Mucosa of rectum (tissue), 2 donors: ENCODE measurements around the gene PATJ.

Experiments
- H3K27ac ChIP-seq, 2 donors: one replicate each; pipeline ENCODE4 v1.7.0; 2013; ENCODE audit warnings: inconsistent platforms in 2 of 2, low read depth in 2 of 2, low read length in 2 of 2
- H3K27me3 ChIP-seq, 2 donors: one replicate each; pipeline ENCODE4 v1.7.0; 2013; ENCODE audit warnings: low read length in 2 of 2; ENCODE audit not compliant: control insufficient read depth in 2 of 2, insufficient read depth in 2 of 2
- H3K36me3 ChIP-seq, 2 donors: one replicate each; pipeline ENCODE4 v1.7.0; 2013; ENCODE audit warnings: low read length in 2 of 2; ENCODE audit not compliant: control insufficient read depth in 2 of 2, insufficient read depth in 2 of 2
- H3K4me1 ChIP-seq, 2 donors: one replicate each; pipeline ENCODE4 v1.7.0; 2013; ENCODE audit warnings: low read length in 2 of 2, mild to moderate bottlenecking in 1 of 2; ENCODE audit not compliant: control insufficient read depth in 2 of 2, insufficient read depth in 2 of 2
- H3K4me3 ChIP-seq, 2 donors: one replicate each; pipeline ENCODE4 v1.7.0; 2013; ENCODE audit warnings: low read length in 2 of 2
- H3K9ac ChIP-seq, 2 donors: one replicate each; pipeline ENCODE4 v1.7.0; 2013; ENCODE audit warnings: low read length in 2 of 2, low read depth in 1 of 2, mild to moderate bottlenecking in 1 of 2
- H3K9me3 ChIP-seq, 2 donors: one replicate each; pipeline ENCODE4 v1.7.0; 2013; ENCODE audit warnings: low read length in 2 of 2; ENCODE audit not compliant: control insufficient read depth in 2 of 2
- donor health status: healthy.
- donor health status: Normal muscosa, but diverticular disease.

Gene PATJ

GRCh38 chr1:62054188-62054587 lies 311.9 kb downstream of the PATJ start:
- H3K27ac ChIP-seq, result no peak overlapping the region
- no peak overlapping the region for H3K9ac ChIP-seq
- no peaks in the 10 kb centered on the region for H3K27me3 ChIP-seq
- no peaks in the 10 kb centered on the region for H3K9me3 ChIP-seq
- H3K36me3 ChIP-seq, result peaks cover 15 to 16% of the 10 kb centered on the region in 2 donors
- H3K4me3 ChIP-seq, result no peak overlapping the region
- no peaks in the 10 kb centered on the region for H3K4me1 ChIP-seq

- Histone ChIP-seq H3K27me3 (no peaks in the 10 kb centered on the region), H3K36me3 (peaks cover 3 to 4% of the 10 kb centered on the region in 2 donors), H3K4me1 (no peaks in the 10 kb centered on the region), H3K9me3 (no peaks in the 10 kb centered on the region), H3K4me3 (no peak overlapping the region), H3K27ac (no peak overlapping the region), H3K9ac (no peak overlapping the region)
These were observed 314.9 kb downstream of the PATJ start for GRCh38 chr1:62057230-62057629.

- Histone ChIP-seq H3K9me3 (no peaks in the 10 kb centered on the region), H3K27me3 (no peaks in the 10 kb centered on the region), H3K4me1 (no peaks in the 10 kb centered on the region), H3K27ac (no peak overlapping the region), H3K9ac (no peak overlapping the region), H3K4me3 (no peak overlapping the region), H3K36me3 (peaks cover 3 to 4% of the 10 kb centered on the region in 2 donors)
These were observed 315.5 kb downstream of the PATJ start for GRCh38 chr1:62057641-62058290.

GRCh38 chr1:62058956-62059355 lies 316.7 kb downstream of the PATJ start:
- Histone ChIP-seq H3K36me3 (peaks cover 2 to 4% of the 10 kb centered on the region in 2 donors), H3K4me3 (no peak overlapping the region), H3K9ac (no peak overlapping the region), H3K4me1 (no peaks in the 10 kb centered on the region), H3K27ac (no peak overlapping the region), H3K9me3 (no peaks in the 10 kb centered on the region), H3K27me3 (no peaks in the 10 kb centered on the region)

DNA sequence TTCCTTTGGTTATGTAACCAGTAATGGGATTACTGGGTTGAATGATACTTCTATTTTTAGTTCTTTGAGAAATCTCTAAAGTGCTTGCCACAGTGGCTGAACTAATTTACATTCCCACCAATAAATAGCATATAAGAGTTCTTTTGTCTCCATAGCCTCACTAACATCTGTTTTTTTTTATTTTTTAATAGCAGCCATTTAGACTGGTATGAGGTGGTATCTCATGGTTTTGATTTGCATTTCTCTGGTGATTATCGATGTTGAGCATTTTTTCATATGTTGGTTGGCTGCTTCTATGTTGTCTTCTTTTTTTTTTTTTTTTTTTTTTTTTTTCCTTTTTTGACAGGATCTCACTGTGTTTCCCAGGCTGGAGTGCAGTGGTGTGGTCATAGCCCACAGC lies 319.8 kb downstream of the PATJ start:
- no peak overlapping the region for H3K9ac ChIP-seq
- no peaks in the 10 kb centered on the region for H3K4me1 ChIP-seq
- no peak overlapping the region for H3K4me3 ChIP-seq
- H3K36me3 ChIP-seq, result peaks cover 3 to 4% of the 10 kb centered on the region in 2 donors
- no peaks in the 10 kb centered on the region for H3K27me3 ChIP-seq
- H3K9me3 ChIP-seq, result no peaks in the 10 kb centered on the region
- no peak overlapping the region for H3K27ac ChIP-seq

GRCh38 chr1:62064829-62065407 lies 322.6 kb downstream of the PATJ start:
- H3K36me3 ChIP-seq, result peaks cover 0 to 3% of the 10 kb centered on the region in 2 donors
- H3K9me3 ChIP-seq, result no peaks in the 10 kb centered on the region
- no peak overlapping the region for H3K27ac ChIP-seq
- no peak overlapping the region for H3K4me3 ChIP-seq
- H3K4me1 ChIP-seq, result no peaks in the 10 kb centered on the region
- H3K9ac ChIP-seq, result no peak overlapping the region
- no peaks in the 10 kb centered on the region for H3K27me3 ChIP-seq

GRCh38 chr1:62066713-62067112 lies 324.4 kb downstream of the PATJ start:
- Histone ChIP-seq H3K4me1 (no peaks in the 10 kb centered on the region), H3K27ac (no peak overlapping the region), H3K4me3 (no peak overlapping the region), H3K9me3 (no peaks in the 10 kb centered on the region), H3K9ac (no peak overlapping the region), H3K27me3 (no peaks in the 10 kb centered on the region), H3K36me3 (peaks cover 0 to 3% of the 10 kb centered on the region in 2 donors)

- Histone ChIP-seq H3K4me1 (no peaks in the 10 kb centered on the region), H3K9me3 (no peaks in the 10 kb centered on the region), H3K27ac (peak overlapping the region in 1 of 2 donors; percentile 14), H3K36me3 (peaks cover 0 to 3% of the 10 kb centered on the region in 2 donors), H3K27me3 (no peaks in the 10 kb centered on the region), H3K4me3 (no peak overlapping the region), H3K9ac (no peak overlapping the region)
These were observed 326.1 kb downstream of the PATJ start for GRCh38 chr1:62068416-62068843.

- Histone ChIP-seq H3K27ac (peak overlapping the region in 1 of 2 donors; percentile 14), H3K4me3 (no peak overlapping the region), H3K9me3 (no peaks in the 10 kb centered on the region), H3K27me3 (no peaks in the 10 kb centered on the region), H3K9ac (no peak overlapping the region), H3K4me1 (no peaks in the 10 kb centered on the region), H3K36me3 (peaks cover 0 to under 1% of the 10 kb centered on the region in 2 donors)
These were observed 326.7 kb downstream of the PATJ start for GRCh38 chr1:62068978-62069377.

GRCh38 chr1:62070384-62071011 lies 328.2 kb downstream of the PATJ start:
- no peak overlapping the region for H3K4me3 ChIP-seq
- no peak overlapping the region for H3K27ac ChIP-seq
- H3K9me3 ChIP-seq, result no peaks in the 10 kb centered on the region
- H3K4me1 ChIP-seq, result no peaks in the 10 kb centered on the region
- no peaks in the 10 kb centered on the region for H3K27me3 ChIP-seq
- H3K9ac ChIP-seq, result no peak overlapping the region
- H3K36me3 ChIP-seq, result no peaks in the 10 kb centered on the region
